Hindlimb muscle (tissue), 1 donor: ENCODE results near the gene CDC34. TPM values are rescaled to one million over a fixed set of nuclear protein-coding genes. Genes with fewer than 3 reads are reported as not detected.

Source experiments
- DNase-seq: peaks from one replicate; pipeline ENCODE4 v3.0.0-alpha.2; 2013
- polyA plus RNA-seq: library from polyadenylated mRNA; unstranded; fragments of 120-200 nt; gene quantifications from one replicate; pipeline ENCODE4 v1.2.1, GENCODE V29; 2013; ENCODE audit not compliant: insufficient read length

The CDC34 gene
- polyA plus RNA-seq, 1 donor, result 78.5 TPM

- DNase-seq, result no peak
These were observed 33.6 kb upstream of the CDC34 start for GRCh38 chr19:497869-498510.

- no peak for DNase-seq
These were observed 33.1 kb upstream of the CDC34 start for GRCh38 chr19:498511-498891.

GRCh38 chr19:498977-499623 lies 32.5 kb upstream of the CDC34 start:
- DNase-seq, result no peak

GRCh38 chr19:501646-502045 lies 29.9 kb upstream of the CDC34 start:
- DNase-seq, result no peak

- no peak for DNase-seq
These were observed 26.9 kb upstream of the CDC34 start for GRCh38 chr19:504616-505015.

- DNase-seq, result peak; percentile 100
These were observed 24.9 kb upstream of the CDC34 start for GRCh38 chr19:506404-507285.

GRCh38 chr19:507286-508203 lies 24.0 kb upstream of the CDC34 start, which contains the start of gene TPGS1:
TSS of gene TPGS1 (plus strand) at chr19:507497. CDS start at chr19:507507, 10 bp downstream.
- peak; percentile 85 for DNase-seq

- DNase-seq, result no peak
These were observed 23.1 kb upstream of the CDC34 start for GRCh38 chr19:508204-509150.

GRCh38 chr19:510606-511100 lies 20.9 kb upstream of the CDC34 start:
- peak; percentile 70 for DNase-seq

- DNase-seq, result no peak
These were observed 20.3 kb upstream of the CDC34 start for GRCh38 chr19:511101-511851.

GRCh38 chr19:512547-513365 lies 18.8 kb upstream of the CDC34 start:
- no peak for DNase-seq

- DNase-seq, result no peak
These were observed 18.0 kb upstream of the CDC34 start for GRCh38 chr19:513368-514165.

- DNase-seq, result no peak
These were observed 17.3 kb upstream of the CDC34 start for GRCh38 chr19:514166-514663.

GRCh38 chr19:517721-518597 lies 13.6 kb upstream of the CDC34 start:
- DNase-seq, result peak; percentile 94

- peak; percentile 62 for DNase-seq
These were observed 12.8 kb upstream of the CDC34 start for GRCh38 chr19:518598-519231.

- no peak for DNase-seq
These were observed 12.1 kb upstream of the CDC34 start for GRCh38 chr19:519449-519865.

GRCh38 chr19:522726-523125 lies 8.8 kb upstream of the CDC34 start:
- DNase-seq, result no peak
